ENCODE data around the gene BUD31.

Gene BUD31

GRCh38 chr7:99387912-99388311, 20.9 kb upstream of the BUD31 start:
- no peak for TF ChIP-seq GATA1 (IDR thresholded peaks at IDR 0.05; ENCODE audit: low read depth, low read length)
- TF ChIP-seq POLR2A (IDR thresholded peaks at IDR 0.05; ENCODE audit: low read length) = no peak
- DNase-seq = no peak

GRCh38 chr7:99389772-99390171, 19.0 kb upstream of the BUD31 start:
- no peak for TF ChIP-seq POLR2A (IDR thresholded peaks at IDR 0.05; ENCODE audit: low read length)
- TF ChIP-seq GATA1 (IDR thresholded peaks at IDR 0.05; ENCODE audit: low read depth, low read length) = no peak

GRCh38 chr7:99390941-99391602, 17.7 kb upstream of the BUD31 start:
- no peak for DNase-seq
- TF ChIP-seq POLR2A (IDR thresholded peaks at IDR 0.05; ENCODE audit: low read length) = no peak

More at GRCh38 chr7:99389772-99390171, 19.0 kb upstream of the BUD31 start:
- no peak for DNase-seq

GRCh38 chr7:99392046-99392445, 16.7 kb upstream of the BUD31 start:
- TF ChIP-seq POLR2A (IDR thresholded peaks at IDR 0.05; ENCODE audit: low read length) (no peak), GATA1 (IDR thresholded peaks at IDR 0.05; ENCODE audit: low read depth, low read length) (no peak)

GRCh38 chr7:99392659-99393354, 16.0 kb upstream of the BUD31 start:
- no peak for TF ChIP-seq POLR2A (IDR thresholded peaks at IDR 0.05; ENCODE audit: low read length)
- no peak for TF ChIP-seq GATA1 (IDR thresholded peaks at IDR 0.05; ENCODE audit: low read depth, low read length)
- peak; percentile 77 to 81 for DNase-seq

More at GRCh38 chr7:99392046-99392445, 16.7 kb upstream of the BUD31 start:
- no peak for DNase-seq

GRCh38 chr7:99393355-99394187, 15.2 kb upstream of the BUD31 start:
- DNase-seq = no peak
- no peak for TF ChIP-seq GATA1 (IDR thresholded peaks at IDR 0.05; ENCODE audit: low read depth, low read length)
- no peak for TF ChIP-seq POLR2A (IDR thresholded peaks at IDR 0.05; ENCODE audit: low read length)

GRCh38 chr7:99394188-99394502, 14.6 kb upstream of the BUD31 start:
- no peak for DNase-seq
- no peak for TF ChIP-seq GATA1 (IDR thresholded peaks at IDR 0.05; ENCODE audit: low read depth, low read length)
- TF ChIP-seq POLR2A (IDR thresholded peaks at IDR 0.05; ENCODE audit: low read length) = no peak

- DNase-seq = no peak
- TF ChIP-seq GATA1 (IDR thresholded peaks at IDR 0.05; ENCODE audit: low read depth, low read length) (no peak), POLR2A (IDR thresholded peaks at IDR 0.05; ENCODE audit: low read length) (no peak)
Observed at GRCh38 chr7:99395616-99396327, 13.0 kb upstream of the BUD31 start.

- TF ChIP-seq GATA1 (IDR thresholded peaks at IDR 0.05; ENCODE audit: low read depth, low read length) (no peak), POLR2A (IDR thresholded peaks at IDR 0.05; ENCODE audit: low read length) (no peak)
- DNase-seq = no peak
Observed at GRCh38 chr7:99396418-99397296, 12.1 kb upstream of the BUD31 start.

GRCh38 chr7:99397297-99397983, 11.3 kb upstream of the BUD31 start:
- no peak for DNase-seq
- TF ChIP-seq POLR2A (IDR thresholded peaks at IDR 0.05; ENCODE audit: low read length) (no peak), GATA1 (IDR thresholded peaks at IDR 0.05; ENCODE audit: low read depth, low read length) (no peak)

- TF ChIP-seq GATA1 (IDR thresholded peaks at IDR 0.05; ENCODE audit: low read depth, low read length) (no peak), POLR2A (IDR thresholded peaks at IDR 0.05; ENCODE audit: low read length) (no peak)
- no peak for DNase-seq
Observed at GRCh38 chr7:99398891-99399445, 9.8 kb upstream of the BUD31 start.

- DNase-seq = no peak
- no peak for TF ChIP-seq GATA1 (IDR thresholded peaks at IDR 0.05; ENCODE audit: low read depth, low read length)
- TF ChIP-seq POLR2A (IDR thresholded peaks at IDR 0.05; ENCODE audit: low read length) = no peak
Observed at GRCh38 chr7:99399597-99399996, 9.2 kb upstream of the BUD31 start.

Data from erythroblast (primary cell).